DOHH2 (cell line): Measurements from ENCODE around the gene TXNRD2.

Source experiments
- H3F3A ChIP-seq: fragments of 200-600 bp; sonication (generic), shearing (Covaris generic); 2 replicates; pipeline ENCODE4 v1.6.0; 2016; ENCODE audit warnings: antibody characterized with exemption, mild to moderate bottlenecking; ENCODE audit not compliant: control insufficient read depth, insufficient read depth
- H3K27ac ChIP-seq: fragments of 200-600 bp; sonication (generic); 2 replicates; pipeline ENCODE4 v1.5.1; 2014; ENCODE audit warnings: low read depth, mild to moderate bottlenecking, low read length, moderate library complexity
- H3K27me3 ChIP-seq: fragments of 200-600 bp; sonication (generic); 2 replicates; pipeline ENCODE4 v1.6.1; 2014; ENCODE audit warnings: mild to moderate bottlenecking, low read length, mixed read lengths; ENCODE audit not compliant: control insufficient read depth
- H3K36me3 ChIP-seq: fragments of 200-600 bp; sonication (generic); 2 replicates; pipeline ENCODE4 v1.6.1; 2014; ENCODE audit warnings: mild to moderate bottlenecking, low read length, moderate library complexity, mixed read lengths; ENCODE audit not compliant: control insufficient read depth
- H3K4me1 ChIP-seq: fragments of 200-600 bp; sonication (generic); 2 replicates; pipeline ENCODE4 v1.6.1; 2014; ENCODE audit warnings: mild to moderate bottlenecking, low read length, mixed read lengths; ENCODE audit not compliant: control insufficient read depth
- H3K4me2 ChIP-seq: fragments of 200-600 bp; sonication (generic); 2 replicates; pipeline ENCODE4 v1.6.0; 2014; ENCODE audit warnings: mild to moderate bottlenecking, low read length, moderate library complexity
- H3K4me3 ChIP-seq: fragments of 200-600 bp; sonication (generic); 2 replicates; pipeline ENCODE4 v1.5.1; 2014; ENCODE audit warnings: mild to moderate bottlenecking, low read length, mixed read lengths
- H3K79me2 ChIP-seq: fragments of 200-600 bp; sonication (generic); 2 replicates; pipeline ENCODE4 v1.6.1; 2014; ENCODE audit warnings: mild to moderate bottlenecking, low read length, mixed read lengths; ENCODE audit not compliant: control insufficient read depth
- H3K9me2 ChIP-seq: fragments of 200-600 bp; sonication (generic); replicated peaks from 2 replicates; pipeline ENCODE4 v1.6.1; 2014; ENCODE audit warnings: mild to moderate bottlenecking, low read length, mixed read lengths; ENCODE audit not compliant: control insufficient read depth
- H3K9me3 ChIP-seq: fragments of 200-600 bp; sonication (generic); 2 replicates; pipeline ENCODE4 v1.6.1; 2014; ENCODE audit warnings: antibody characterized with exemption, low read length, mixed read lengths; ENCODE audit not compliant: control insufficient read depth, insufficient read depth
- H4K20me1 ChIP-seq: fragments of 200-600 bp; sonication (generic); 2 replicates; pipeline ENCODE4 v1.6.0; 2014; ENCODE audit warnings: low read depth, mild to moderate bottlenecking, antibody characterized with exemption, low read length, moderate library complexity; ENCODE audit not compliant: control insufficient read depth, insufficient read depth
- EZH2phosphoT487 ChIP-seq: fragments of 200-600 bp; sonication (generic); IDR thresholded peaks from 2 replicates; pipeline ENCODE4 v1.6.1; 2017; ENCODE audit warnings: borderline replicate concordance, mild to moderate bottlenecking, antibody characterized with exemption, low read length, moderate library complexity, mixed read lengths
- TF ChIP-seq, protein P1 (sequence below): fragments of 200-600 bp; sonication (generic); IDR thresholded peaks from one replicate; pipeline ENCODE4 v1.5.1; 2014; ENCODE audit warnings: antibody characterized with exemption, mild to moderate bottlenecking, low read depth, low read length; ENCODE audit not compliant: poor library complexity, severe bottlenecking

TXNRD2 gene

GRCh38 chr22:19933341-19934241, 8.0 kb downstream of the TXNRD2 start:
- Histone ChIP-seq H3F3A (no peaks in the 10 kb centered on the region), H3K4me1 (no peaks in the 10 kb centered on the region), H3K36me3 (no peaks in the 10 kb centered on the region), H3K4me3 (no peak overlapping the region), H3K9me3 (no peaks in the 10 kb centered on the region), H3K9me2 (no peaks in the 10 kb centered on the region), H3K27ac (no peak overlapping the region), H3K79me2 (no peaks in the 10 kb centered on the region), H4K20me1 (no peaks in the 10 kb centered on the region), H3K27me3 (no peaks in the 10 kb centered on the region), H3K4me2 (no peak overlapping the region)
- TF ChIP-seq, protein P1, sequence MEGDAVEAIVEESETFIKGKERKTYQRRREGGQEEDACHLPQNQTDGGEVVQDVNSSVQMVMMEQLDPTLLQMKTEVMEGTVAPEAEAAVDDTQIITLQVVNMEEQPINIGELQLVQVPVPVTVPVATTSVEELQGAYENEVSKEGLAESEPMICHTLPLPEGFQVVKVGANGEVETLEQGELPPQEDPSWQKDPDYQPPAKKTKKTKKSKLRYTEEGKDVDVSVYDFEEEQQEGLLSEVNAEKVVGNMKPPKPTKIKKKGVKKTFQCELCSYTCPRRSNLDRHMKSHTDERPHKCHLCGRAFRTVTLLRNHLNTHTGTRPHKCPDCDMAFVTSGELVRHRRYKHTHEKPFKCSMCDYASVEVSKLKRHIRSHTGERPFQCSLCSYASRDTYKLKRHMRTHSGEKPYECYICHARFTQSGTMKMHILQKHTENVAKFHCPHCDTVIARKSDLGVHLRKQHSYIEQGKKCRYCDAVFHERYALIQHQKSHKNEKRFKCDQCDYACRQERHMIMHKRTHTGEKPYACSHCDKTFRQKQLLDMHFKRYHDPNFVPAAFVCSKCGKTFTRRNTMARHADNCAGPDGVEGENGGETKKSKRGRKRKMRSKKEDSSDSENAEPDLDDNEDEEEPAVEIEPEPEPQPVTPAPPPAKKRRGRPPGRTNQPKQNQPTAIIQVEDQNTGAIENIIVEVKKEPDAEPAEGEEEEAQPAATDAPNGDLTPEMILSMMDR: no peak
- no peak for TF ChIP-seq EZH2phosphoT487

GRCh38 chr22:19932367-19933206, 9.0 kb downstream of the TXNRD2 start:
- H3K36me3 ChIP-seq: no peaks in the 10 kb centered on the region
- TF ChIP-seq, protein P1: no peak
- no peak for TF ChIP-seq EZH2phosphoT487
- no peaks in the 10 kb centered on the region for H3K79me2 ChIP-seq
- no peaks in the 10 kb centered on the region for H3K9me2 ChIP-seq
- no peaks in the 10 kb centered on the region for H3K4me1 ChIP-seq
- no peaks in the 10 kb centered on the region for H3K27me3 ChIP-seq
- H3K27ac ChIP-seq: no peak overlapping the region
- H3K4me3 ChIP-seq: no peak overlapping the region
- H3K4me2 ChIP-seq: no peak overlapping the region
- H4K20me1 ChIP-seq: no peaks in the 10 kb centered on the region
- no peaks in the 10 kb centered on the region for H3K9me3 ChIP-seq
- H3F3A ChIP-seq: no peaks in the 10 kb centered on the region

DNA sequence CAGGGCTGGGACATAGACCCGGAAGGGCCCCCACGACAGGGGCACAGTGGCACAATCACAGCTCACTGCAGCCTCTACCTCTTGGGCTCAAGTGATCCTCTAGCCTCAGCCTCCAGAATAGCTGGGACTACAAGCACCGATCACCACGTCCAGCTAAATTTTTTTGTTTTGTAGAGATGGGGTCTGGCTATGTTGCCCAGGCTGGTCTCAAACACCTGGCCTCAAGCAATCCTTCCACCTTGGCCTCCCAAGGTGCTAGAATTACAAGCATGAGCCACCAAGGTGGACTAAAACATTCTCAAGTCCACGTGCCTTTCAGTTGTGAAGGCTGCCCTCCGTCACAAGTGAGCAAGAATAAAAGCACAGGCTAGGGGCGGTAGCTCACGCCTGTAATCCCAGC, 10.1 kb downstream of the TXNRD2 start:
- Histone ChIP-seq H3K36me3 (no peaks in the 10 kb centered on the region), H3F3A (no peaks in the 10 kb centered on the region), H3K27ac (no peak overlapping the region), H3K27me3 (no peaks in the 10 kb centered on the region), H3K9me2 (no peaks in the 10 kb centered on the region), H3K4me3 (no peak overlapping the region), H4K20me1 (no peaks in the 10 kb centered on the region), H3K9me3 (no peaks in the 10 kb centered on the region), H3K79me2 (no peaks in the 10 kb centered on the region), H3K4me2 (no peak overlapping the region), H3K4me1 (no peaks in the 10 kb centered on the region)
- no peak for TF ChIP-seq EZH2phosphoT487
- TF ChIP-seq, protein P1: no peak
